GM10266 (cell line): Measurements from ENCODE around the gene ABRACL.
"Not testable (repeated sequence)": the region's sequence is repeated elsewhere in the genome, so short reads cannot be mapped to it uniquely, and the experiment has no call there.

Source experiments
- DNase-seq: peaks from one replicate; pipeline ENCODE4 v3.0.0; 2012; ENCODE audit errors: extremely low spot score
- CTCF ChIP-seq: IDR thresholded peaks from 2 replicates; pipeline ENCODE4 v1.5.1; 2012; ENCODE audit warnings: mild to moderate bottlenecking, low read depth; ENCODE audit not compliant: control insufficient read depth, insufficient read depth; ENCODE audit errors: missing control alignments

ABRACL gene

GRCh38 chr6:139013185-139013800 lies 15.3 kb upstream of the ABRACL start:
- no peak for DNase-seq
- TF ChIP-seq CTCF, result no peak

- TF ChIP-seq CTCF, result no peak
- DNase-seq, result no peak
Observed at GRCh38 chr6:139014945-139015344, 13.6 kb upstream of the ABRACL start.

GRCh38 chr6:139016337-139017213 lies 12.0 kb upstream of the ABRACL start:
- TF ChIP-seq CTCF, result no peak
- peak; percentile 41 for DNase-seq

- no peak for TF ChIP-seq CTCF
- no peak for DNase-seq
Observed at GRCh38 chr6:139017227-139017626, 11.3 kb upstream of the ABRACL start.

GRCh38 chr6:139019722-139020121 lies 8.8 kb upstream of the ABRACL start:
- DNase-seq, result no peak

GRCh38 chr6:139020689-139021088 lies 7.9 kb upstream of the ABRACL start:
- no peak for DNase-seq

More at GRCh38 chr6:139019722-139020121, 8.8 kb upstream of the ABRACL start:
- no peak for TF ChIP-seq CTCF

GRCh38 chr6:139025416-139025815 lies 3.1 kb upstream of the ABRACL start:
- DNase-seq, result not testable (repeated sequence)

More at GRCh38 chr6:139020689-139021088, 7.9 kb upstream of the ABRACL start:
- TF ChIP-seq CTCF, result no peak
